Adipocyte (in vitro differentiated cells): ENCODE data around the gene BNIP3.
A peak's percentile ranks its signal among the peaks of the same experiment; 100 is the strongest.

Experiments used
- DNase-seq: peaks from one replicate; pipeline ENCODE4 v3.0.0-alpha.2; 2015; ENCODE audit warnings: low read depth
- H3K27me3 ChIP-seq: replicated peaks from 2 replicates; pipeline ENCODE4 v1.7.0; 2013; ENCODE audit warnings: mild to moderate bottlenecking, low read length, moderate library complexity; ENCODE audit not compliant: control insufficient read depth, insufficient read depth
- H3K36me3 ChIP-seq: 2 replicates; pipeline ENCODE4 v1.7.0; 2013; ENCODE audit warnings: low read length, mild to moderate bottlenecking, moderate library complexity; ENCODE audit not compliant: control insufficient read depth, insufficient read depth, severe bottlenecking
- H3K4me1 ChIP-seq: 2 replicates; pipeline ENCODE4 v1.7.0; 2013; ENCODE audit warnings: mild to moderate bottlenecking, low read length, moderate library complexity; ENCODE audit not compliant: control insufficient read depth, insufficient read depth
- H3K4me3 ChIP-seq: 2 replicates; pipeline ENCODE4 v1.7.0; 2013; ENCODE audit warnings: mild to moderate bottlenecking, low read length, moderate library complexity
- H3K9ac ChIP-seq: 2 replicates; pipeline ENCODE4 v1.7.0; 2013; ENCODE audit warnings: mild to moderate bottlenecking, low read length, moderate library complexity
- H3K9me3 ChIP-seq: 2 replicates; pipeline ENCODE4 v1.7.0; 2013; ENCODE audit warnings: mild to moderate bottlenecking, low read length, moderate library complexity; ENCODE audit not compliant: control insufficient read depth

BNIP3 gene

DNA sequence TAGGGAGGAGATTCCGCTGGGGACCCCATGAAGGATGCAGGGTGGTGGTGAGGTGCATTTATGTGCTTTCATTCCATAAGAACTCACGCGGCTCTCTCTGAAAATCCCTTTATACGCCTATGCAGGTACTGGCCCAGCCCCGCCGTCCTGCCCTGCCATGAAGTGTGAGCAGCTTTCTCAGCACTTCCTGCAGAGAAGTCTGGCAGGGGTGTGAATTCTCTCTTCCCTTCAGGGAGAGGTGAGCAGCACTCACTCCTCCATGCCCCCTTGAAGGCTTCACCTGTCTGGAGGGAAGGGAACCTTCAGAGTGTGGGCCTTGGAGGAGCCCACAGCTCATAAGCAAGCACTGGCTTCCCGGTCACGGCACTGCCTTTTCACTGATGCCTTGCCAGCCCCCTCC lies 47.0 kb downstream of the BNIP3 start:
- no peak overlapping the region for H3K9ac ChIP-seq
- H3K4me3 ChIP-seq, result no peak overlapping the region
- H3K9me3 ChIP-seq, result no peaks in the 10 kb centered on the region
- no peak for DNase-seq
- H3K36me3 ChIP-seq, result peaks cover 32% of the 10 kb centered on the region
- H3K27me3 ChIP-seq, result no peaks in the 10 kb centered on the region
- no peaks in the 10 kb centered on the region for H3K4me1 ChIP-seq

DNA sequence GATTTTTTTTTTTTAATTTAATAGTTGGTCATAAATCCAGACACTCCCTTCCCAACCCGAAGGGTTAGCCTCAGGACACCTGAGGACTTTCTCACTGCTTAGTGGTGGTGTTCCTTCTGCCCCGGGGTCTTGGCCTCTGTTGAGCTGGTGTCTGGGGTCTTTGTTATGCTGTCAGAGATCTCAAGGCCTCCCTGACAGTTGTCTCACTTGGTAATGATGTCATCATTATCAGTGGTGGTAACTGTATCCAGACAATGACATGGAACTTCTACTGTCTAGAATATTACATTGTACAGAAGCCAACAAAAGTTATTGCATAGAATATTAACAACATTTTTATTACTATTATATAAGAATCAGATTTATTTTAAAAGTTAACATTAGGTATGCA lies 48.0 kb downstream of the BNIP3 start:
- Histone ChIP-seq H3K9ac (no peak overlapping the region), H3K4me3 (no peak overlapping the region), H3K4me1 (peaks cover 7% of the 10 kb centered on the region), H3K9me3 (no peaks in the 10 kb centered on the region), H3K27me3 (no peaks in the 10 kb centered on the region), H3K36me3 (peaks cover 30% of the 10 kb centered on the region)
- DNase-seq, result no peak

DNA sequence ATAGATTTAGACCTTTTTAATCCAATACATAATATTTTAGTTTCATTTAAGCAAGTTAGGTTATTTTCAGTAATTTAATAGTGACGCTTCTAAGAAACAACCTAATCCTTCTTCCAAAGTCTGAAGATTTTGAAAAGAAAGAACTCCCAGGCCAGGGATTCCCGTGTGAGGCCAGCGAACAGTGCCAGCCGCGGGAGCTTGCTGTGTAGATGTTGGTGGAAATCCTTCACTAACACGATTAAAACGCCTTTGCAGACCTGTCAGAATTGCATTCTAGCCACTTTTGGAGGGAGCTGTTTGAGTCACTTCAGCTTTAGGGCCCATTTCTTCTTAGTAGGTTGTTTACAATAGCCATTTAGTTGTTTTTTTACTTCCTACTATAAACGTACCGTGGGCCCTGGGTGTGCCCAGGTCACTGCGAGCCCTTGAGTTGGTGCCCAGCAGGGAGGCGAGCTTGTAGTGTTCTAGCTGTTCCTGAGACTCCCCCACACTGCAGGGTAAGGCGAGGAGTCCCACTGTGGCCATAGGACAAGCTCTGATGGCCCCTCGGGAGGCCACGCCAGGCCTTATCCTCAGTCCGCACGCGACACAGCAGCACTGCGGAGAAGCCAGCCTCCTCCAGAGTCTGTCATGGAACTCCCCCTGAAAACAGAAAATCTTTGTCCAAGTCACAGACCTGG lies 48.6 kb downstream of the BNIP3 start:
- Histone ChIP-seq H3K9me3 (no peaks in the 10 kb centered on the region), H3K27me3 (no peaks in the 10 kb centered on the region), H3K9ac (no peak overlapping the region), H3K4me1 (peaks cover 12% of the 10 kb centered on the region), H3K36me3 (peaks cover 25% of the 10 kb centered on the region), H3K4me3 (no peak overlapping the region)
- DNase-seq, result no peak

- H3K4me3 ChIP-seq, result no peak overlapping the region
- DNase-seq, result no peak
- no peaks in the 10 kb centered on the region for H3K9me3 ChIP-seq
- no peaks in the 10 kb centered on the region for H3K27me3 ChIP-seq
- no peak overlapping the region for H3K9ac ChIP-seq
- H3K36me3 ChIP-seq, result peaks cover 24% of the 10 kb centered on the region
- peaks cover 15% of the 10 kb centered on the region for H3K4me1 ChIP-seq
These were observed 49.7 kb downstream of the BNIP3 start for GRCh38 chr10:131931981-131932380.

- H3K4me3 ChIP-seq, result no peak overlapping the region
- DNase-seq, result no peak
- H3K27me3 ChIP-seq, result no peaks in the 10 kb centered on the region
- H3K36me3 ChIP-seq, result peaks cover 13% of the 10 kb centered on the region
- H3K4me1 ChIP-seq, result peaks cover 15% of the 10 kb centered on the region
- peaks cover under 1% of the 10 kb centered on the region for H3K9me3 ChIP-seq
- H3K9ac ChIP-seq, result no peak overlapping the region
These were observed 51.0 kb downstream of the BNIP3 start for GRCh38 chr10:131930586-131931330.

GRCh38 chr10:131930150-131930549 lies 51.6 kb downstream of the BNIP3 start:
- no peak for DNase-seq
- Histone ChIP-seq H3K9me3 (peaks cover 6% of the 10 kb centered on the region), H3K27me3 (no peaks in the 10 kb centered on the region), H3K36me3 (peaks cover 8% of the 10 kb centered on the region), H3K9ac (no peak overlapping the region), H3K4me3 (no peak overlapping the region), H3K4me1 (peaks cover 15% of the 10 kb centered on the region)

GRCh38 chr10:131929122-131929845 lies 52.4 kb downstream of the BNIP3 start:
- Histone ChIP-seq H3K27me3 (no peaks in the 10 kb centered on the region), H3K4me3 (no peak overlapping the region), H3K9me3 (peaks cover 10% of the 10 kb centered on the region), H3K9ac (no peak overlapping the region), H3K36me3 (peaks cover 4% of the 10 kb centered on the region), H3K4me1 (peaks cover 15% of the 10 kb centered on the region)
- no peak for DNase-seq

- Histone ChIP-seq H3K27me3 (no peaks in the 10 kb centered on the region), H3K9me3 (peaks cover 10% of the 10 kb centered on the region), H3K9ac (peak overlapping the region; percentile 41), H3K36me3 (peaks cover 4% of the 10 kb centered on the region), H3K4me3 (no peak overlapping the region), H3K4me1 (peaks cover 15% of the 10 kb centered on the region)
- DNase-seq, result no peak
These were observed 53.3 kb downstream of the BNIP3 start for GRCh38 chr10:131928248-131929095.

GRCh38 chr10:131926743-131927595 lies 54.8 kb downstream of the BNIP3 start:
- Histone ChIP-seq H3K36me3 (peaks cover 4% of the 10 kb centered on the region), H3K4me3 (no peak overlapping the region), H3K9me3 (peaks cover 10% of the 10 kb centered on the region), H3K27me3 (no peaks in the 10 kb centered on the region), H3K9ac (no peak overlapping the region), H3K4me1 (peaks cover 15% of the 10 kb centered on the region)
- DNase-seq, result no peak

DNA sequence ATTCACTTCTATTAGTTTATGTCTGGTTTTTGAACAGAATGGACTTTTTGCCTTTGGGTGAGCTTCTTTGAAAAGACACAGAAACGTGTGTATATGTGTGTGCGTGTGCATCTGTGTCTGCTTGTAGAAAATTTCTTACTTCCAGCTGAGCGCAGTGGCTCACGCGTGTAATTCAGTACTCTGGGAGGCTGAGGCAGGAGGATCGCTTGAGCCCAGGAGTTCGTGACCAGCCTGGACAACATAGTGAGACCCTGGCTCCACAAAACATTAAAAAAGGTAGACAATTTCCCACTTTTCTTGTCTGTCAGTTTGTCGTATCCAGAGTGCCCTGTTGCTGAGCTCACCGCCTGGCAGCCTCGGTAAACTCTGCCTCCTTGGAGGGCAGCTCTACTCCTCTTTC lies 55.5 kb downstream of the BNIP3 start:
- Histone ChIP-seq H3K9ac (no peak overlapping the region), H3K27me3 (no peaks in the 10 kb centered on the region), H3K4me3 (no peak overlapping the region), H3K4me1 (peaks cover 15% of the 10 kb centered on the region), H3K36me3 (peaks cover 4% of the 10 kb centered on the region), H3K9me3 (peaks cover 10% of the 10 kb centered on the region)
- DNase-seq, result no peak
